Measurements from ENCODE around the gene ZNF616.

Gene ZNF616

DNA sequence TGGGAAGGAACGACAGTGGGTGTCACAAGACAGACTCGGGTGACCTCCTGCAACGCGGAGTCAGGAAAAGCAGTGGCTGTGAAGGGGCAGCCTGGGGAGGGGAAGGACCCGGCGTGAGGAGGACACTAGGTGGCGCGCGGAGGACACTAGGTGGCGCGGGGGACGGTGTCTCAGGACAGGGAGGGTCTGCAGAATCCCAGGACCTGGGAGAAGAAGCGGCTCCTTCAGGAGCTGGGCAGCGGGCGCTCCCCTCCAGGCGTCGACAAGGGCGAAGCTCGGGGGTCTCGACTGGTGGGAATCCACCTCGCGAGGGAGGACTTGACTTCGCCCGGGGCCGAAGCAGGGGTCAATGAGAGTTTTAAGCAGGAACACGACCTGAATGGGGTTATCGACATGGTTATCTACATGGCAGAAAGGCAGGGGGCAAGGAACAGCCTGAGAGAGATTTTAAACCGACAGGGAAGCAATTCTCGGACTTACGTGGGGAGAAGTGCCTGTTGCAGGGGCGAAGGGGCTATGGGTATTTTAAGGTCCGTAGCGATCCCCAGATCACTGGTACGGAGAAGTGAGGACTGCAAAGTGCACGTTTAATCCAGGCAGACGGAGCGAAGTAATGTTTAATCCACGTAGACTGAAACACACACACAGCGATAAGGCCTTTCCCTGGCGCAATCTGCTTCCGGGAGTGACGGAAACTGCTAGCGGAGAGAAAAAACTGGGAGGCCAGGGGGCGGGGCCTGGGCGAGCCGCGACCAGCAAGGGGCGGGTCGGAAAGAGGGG lies at the start of gene ZNF616:
ZNF616 (minus strand) TSS at position 687 of the 780 bp plus-strand sequence. CDS start 9,426 bp downstream, outside the sequence.
- DNase-seq, result peak; percentile 91 to 93

DNA sequence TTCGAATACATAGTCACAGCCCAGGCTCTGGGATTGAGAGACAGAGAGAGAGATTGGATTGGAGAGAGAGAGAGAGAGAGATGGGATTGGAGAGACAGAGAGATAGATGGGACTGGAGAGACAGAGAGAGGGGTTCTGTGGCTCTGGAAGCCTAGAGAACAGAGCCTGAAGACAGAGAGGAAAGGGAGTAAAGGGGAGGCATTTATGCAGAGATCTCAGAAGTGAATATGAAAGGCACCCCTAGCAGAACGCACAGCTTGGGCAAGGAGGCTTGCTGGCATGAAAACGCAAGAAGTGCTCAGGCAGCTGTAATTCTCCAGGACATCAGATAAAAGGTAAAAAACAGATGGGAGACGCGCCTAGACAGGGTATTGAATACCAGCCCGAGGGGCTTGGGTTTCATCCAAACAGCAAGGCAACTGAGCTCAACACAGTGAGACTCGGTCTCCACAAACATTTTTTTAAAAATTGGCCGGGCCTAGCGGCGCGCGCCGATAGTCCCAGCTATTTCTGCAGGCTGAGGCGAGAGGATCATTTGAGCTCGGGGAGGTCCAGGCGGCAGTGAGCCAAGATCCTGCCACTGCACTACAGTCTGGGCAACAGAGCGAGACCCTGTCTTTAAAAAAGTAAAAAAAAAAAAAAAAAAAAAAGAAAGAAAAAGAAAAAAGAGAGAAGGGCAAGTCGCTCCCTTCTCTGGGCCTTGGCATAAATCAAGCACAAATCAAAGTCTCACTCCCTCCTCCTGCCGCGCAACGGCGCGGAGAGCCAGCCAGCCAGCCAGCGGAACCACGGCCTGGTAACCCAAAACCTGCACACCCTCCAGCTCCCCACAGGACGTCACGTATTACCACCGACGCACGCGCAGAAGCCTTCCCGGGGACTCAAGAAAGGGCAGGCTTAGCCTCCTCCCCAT lies 49.3 kb upstream of the ZNF616 start:
- DNase-seq, result peak in 1 of 2 experiments; percentile 16

DNA sequence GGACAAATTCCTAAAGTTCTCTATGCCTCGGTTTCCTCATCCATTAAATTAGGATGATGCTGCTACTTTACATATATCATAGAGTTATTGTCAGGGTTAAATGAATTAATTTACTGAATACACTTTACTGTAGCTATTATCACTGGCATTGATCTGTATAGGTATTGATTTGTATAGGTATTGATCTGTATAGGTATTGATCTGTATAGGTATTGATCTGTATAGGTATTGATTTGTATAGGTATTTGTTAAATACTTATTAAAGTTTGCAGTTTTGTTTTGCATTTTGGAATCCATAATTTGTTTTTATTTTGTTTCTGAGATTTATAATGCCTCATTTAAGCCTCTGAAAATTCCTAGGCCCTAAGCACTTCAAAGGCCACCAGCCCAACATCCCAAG lies 47.7 kb upstream of the ZNF616 start:
- no peak for DNase-seq

DNA sequence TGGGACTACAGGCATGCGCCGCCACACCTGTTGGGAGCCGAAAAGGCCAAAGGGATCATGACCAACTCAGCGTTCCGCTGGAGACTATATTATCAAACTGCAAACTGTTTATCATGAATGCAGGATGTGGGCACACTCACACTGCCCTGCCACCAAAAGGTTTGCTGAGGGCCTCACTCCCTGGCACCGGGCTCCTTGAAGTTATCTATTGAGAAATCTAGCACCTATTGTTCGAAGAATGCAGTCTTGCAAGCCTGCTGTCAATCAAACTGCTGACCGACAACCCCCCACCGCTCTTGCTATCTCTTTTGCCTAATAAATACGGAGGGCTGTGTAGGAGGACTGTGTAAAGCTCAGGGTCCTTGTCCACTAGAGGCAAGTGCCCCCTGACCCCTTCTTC lies 36.8 kb upstream of the ZNF616 start:
- DNase-seq, result no peak

- no peak for DNase-seq
Observed at GRCh38 chr19:52172347-52172746, 32.6 kb upstream of the ZNF616 start.

- peak; percentile 64 to 65 for DNase-seq
Observed at GRCh38 chr19:52171321-52172169, 31.8 kb upstream of the ZNF616 start, which contains the start of gene ZNF836. TSS of gene ZNF836 (minus strand) at chr19:52171621. CDS start at chr19:52168072, 3,549 bp downstream.

DNA sequence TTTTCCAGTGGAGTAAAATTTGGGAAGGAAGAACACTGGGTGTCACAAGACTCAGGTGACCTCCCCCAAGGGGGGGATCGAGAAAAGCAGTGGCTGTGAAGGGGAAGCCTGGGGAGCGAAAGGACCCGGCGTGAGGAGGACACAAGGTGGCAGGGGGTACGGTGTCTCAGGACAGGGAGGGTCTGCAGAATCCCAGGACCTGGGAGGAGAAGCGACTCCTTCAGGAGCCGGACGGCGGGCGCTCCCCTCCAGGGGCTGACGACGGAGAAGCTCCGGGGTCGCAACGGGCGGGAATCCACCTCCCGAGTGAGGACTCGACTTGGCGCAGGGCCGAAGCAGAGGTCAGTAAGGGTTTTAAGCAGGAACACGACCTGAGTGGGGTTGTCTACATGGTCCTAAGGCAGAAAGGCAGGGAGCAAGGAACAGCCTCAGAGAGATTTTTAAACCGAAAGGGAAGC lies 31.2 kb upstream of the ZNF616 start:
- no peak for DNase-seq

- DNase-seq, result no peak
Observed at GRCh38 chr19:52170304-52170703, 30.6 kb upstream of the ZNF616 start.

- DNase-seq, result no peak
Observed at GRCh38 chr19:52155596-52156359, 16.0 kb upstream of the ZNF616 start.

- no peak for DNase-seq
Observed at GRCh38 chr19:52148256-52148655, 8.5 kb upstream of the ZNF616 start.

DNA sequence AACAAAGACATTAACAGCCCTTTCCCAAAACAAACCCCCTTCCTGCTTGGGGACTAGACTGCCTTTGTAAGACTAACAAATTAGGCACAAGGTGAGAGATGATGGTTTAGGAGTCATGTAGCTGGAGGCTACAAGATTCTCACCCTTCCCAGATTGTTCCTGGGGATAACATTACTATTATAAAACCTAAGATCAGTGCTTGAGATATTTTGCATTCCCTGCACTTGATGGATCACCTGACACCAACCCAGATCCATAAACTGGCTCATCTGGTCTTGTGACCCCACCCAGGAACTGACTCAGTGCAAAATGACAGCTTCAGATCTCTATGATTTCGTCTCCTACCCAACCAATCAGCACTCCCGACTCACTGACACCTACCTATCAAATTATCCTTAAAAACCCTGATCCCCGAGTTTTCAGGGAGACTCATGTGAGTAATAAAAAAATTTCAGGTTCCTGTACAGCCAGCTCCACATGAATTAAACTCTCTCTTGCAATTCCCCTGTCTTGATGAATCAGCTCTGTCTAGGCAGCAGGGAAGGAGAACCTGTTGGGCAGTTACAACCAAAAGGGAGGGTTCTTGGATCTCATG lies 2.4 kb upstream of the ZNF616 start:
- no peak for DNase-seq

DNA sequence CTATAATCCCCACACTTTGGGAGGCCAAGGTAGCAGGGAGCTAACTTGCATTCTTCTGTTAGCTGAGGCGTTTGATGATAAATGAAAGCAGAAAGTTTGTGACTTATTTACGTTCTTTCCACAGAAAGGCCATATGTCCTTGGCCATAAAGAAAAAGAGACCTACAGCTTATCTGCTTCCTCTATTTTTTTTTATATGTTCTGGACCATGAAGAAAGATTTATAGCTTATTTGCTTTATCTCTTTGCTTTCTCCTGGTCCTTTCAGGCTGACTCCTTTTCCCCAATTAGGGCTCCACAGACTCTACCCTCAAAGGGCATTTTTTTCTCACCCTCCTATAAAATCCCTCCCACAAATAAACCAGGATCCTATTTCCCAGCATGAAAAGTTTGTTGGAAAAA lies 1.5 kb upstream of the ZNF616 start:
- DNase-seq, result no peak

DNA sequence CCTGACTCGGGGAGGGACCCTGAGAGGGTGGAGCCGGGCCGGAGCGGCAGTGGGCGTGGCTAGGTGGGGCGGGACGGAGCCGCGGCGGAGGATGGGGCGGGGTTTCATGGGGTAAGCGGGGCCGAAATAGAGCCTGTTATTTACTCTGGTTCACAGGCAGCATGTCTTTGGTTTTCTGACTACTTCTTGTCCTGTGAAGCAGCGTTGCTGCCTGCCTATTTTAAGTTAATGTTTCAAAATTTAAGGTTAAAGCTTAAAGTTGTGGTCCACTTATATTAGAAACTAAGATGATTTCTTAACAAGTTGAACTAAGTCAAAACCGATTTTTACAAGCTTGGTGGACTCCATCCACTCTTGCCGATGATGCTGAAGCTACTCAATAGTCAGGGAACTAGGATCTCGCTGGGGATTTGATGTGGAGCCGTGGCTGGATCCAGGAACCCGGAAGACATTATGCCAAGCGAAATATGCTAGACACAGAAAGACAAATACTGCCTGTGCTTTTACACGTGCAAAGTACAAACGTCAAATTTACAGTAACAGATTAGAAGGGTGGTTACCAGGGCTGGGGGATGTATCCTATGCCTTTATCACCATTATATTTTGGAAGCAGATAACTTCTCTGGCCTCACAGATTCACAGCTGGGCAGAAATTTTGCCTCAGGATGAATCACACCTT lies 433 bp upstream of the ZNF616 start:
- DNase-seq, result no peak

GRCh38 chr19:52138983-52139251 lies 821 bp downstream of the ZNF616 start:
- DNase-seq, result no peak

DNA sequence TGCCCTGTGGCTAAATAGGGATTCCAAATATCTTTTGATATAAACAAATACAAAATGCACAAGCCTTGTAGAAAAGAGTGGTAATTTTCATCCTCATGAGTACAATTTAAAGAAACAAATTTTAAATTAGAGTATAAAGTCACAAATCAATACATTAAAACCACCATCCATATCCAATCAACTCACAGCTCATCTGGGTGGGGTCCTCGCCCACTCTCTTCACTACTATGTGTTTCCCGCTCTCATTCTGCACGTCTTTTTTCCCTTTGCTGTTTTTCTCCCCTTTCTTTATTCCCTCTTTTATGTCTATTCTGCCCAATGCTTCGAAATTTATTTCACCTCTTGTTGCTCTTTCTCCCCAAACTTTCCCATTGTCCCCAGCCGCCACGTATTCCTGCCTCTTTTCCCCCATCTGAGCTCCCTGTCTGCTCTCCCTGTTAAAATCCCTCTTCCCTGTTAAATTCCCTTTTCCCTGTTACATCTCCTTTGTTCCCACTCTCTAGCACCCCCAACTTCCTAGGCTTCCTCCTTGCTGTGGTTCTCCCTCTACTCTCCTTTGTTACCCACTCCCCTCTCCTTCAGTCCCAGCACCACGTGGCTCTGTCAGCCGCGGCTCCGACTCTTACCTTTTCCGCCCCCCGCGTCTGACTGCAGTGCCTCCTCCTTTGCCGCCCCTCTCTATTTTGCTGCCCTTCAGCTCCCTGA lies 1.3 kb downstream of the ZNF616 start:
- DNase-seq, result peak; percentile 58 to 60

- no peak for DNase-seq
Observed at GRCh38 chr19:52120286-52120685, 19.5 kb downstream of the ZNF616 start.

DNA sequence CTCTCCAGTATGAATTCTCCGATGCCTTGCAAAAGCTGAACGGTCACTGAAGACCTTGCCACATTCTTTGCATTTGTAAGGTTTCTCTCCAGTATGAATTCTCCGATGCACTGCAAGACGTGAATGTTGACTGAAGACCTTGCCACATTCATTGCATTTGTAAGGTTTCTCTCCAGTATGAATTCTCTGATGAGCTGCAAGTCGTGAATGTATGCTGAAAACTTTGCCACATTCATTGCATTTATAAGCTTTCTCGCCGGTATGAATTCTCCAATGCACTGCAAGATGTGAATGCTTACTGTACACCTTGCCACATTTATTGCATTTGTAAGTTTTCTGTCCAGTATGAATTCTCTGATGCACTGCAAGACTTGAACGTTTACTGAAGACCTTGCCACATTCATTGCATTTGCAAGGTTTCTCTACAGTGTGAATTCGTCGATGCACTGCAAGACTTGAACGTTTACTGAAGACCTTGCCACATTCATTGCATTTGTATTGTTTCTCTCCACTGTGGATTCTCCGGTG lies 24.1 kb downstream of the ZNF616 start:
- no peak for DNase-seq

- no peak for DNase-seq
Observed at GRCh38 chr19:52114691-52115090, 25.0 kb downstream of the ZNF616 start.

GRCh38 chr19:52112624-52113023 lies 27.1 kb downstream of the ZNF616 start:
- no peak for DNase-seq

- DNase-seq, result no peak
Observed at GRCh38 chr19:52110780-52111179, 29.0 kb downstream of the ZNF616 start.
